Hair follicle dermal papilla cell (primary cell): ENCODE data around the gene CDKN2D. TPM values are rescaled to one million over a fixed set of nuclear protein-coding genes. Genes with fewer than 3 reads are reported as not detected.

Source experiments
- small RNA-seq: library from RNA; depleted of rRNA; stranded (forward); fragments of <200 nt; gene quantifications from one replicate; pipeline ENCODE3, GENCODE V24; 2012
- total RNA-seq: library from RNA; depleted of rRNA; stranded (reverse); fragments of >200 nt; gene quantifications from 2 replicates; pipeline ENCODE4 v1.2.3, GENCODE V29; 2012

CDKN2D gene
- total RNA-seq, result 3.4 and 5.1 TPM in 2 replicates

DNA sequence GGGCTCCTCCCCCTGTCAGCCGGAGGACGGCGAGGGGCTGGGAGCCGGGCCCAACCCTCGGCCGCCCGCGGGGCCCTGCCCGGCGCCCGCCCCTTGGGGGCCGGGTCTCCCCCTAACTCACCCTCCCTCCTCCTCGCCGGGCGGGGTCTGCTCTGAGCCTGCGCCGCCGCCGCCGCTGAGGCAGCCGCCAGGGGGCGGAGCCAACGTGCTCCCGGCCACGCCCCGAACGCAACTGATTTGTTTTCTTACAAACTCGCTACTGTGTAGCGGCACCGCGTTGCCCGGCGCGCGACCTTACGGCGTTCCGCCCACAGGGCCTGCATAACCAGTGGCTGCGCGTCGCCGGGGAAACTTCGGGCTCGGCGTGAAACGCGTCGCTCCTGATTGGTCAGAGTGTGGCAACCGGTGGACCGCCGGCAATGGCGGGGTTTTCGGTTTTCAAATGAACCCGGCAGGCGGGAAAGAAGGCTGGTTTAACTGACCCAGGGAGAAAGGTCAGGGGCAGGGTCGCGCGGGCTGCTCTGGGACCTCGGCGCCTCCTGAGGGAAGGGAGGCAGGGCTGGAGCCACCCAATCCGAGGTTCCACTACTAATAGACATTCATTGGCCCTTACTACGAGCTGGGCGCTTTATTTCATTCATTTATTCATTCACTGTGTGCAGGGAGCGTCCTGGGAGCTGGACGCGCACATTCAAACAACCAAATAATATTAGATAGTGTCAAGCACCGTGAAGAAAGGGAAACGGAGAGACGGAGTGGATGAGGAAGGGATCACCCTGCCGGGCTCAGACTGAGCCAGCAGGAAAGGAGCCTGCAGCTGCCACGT lies at the start of gene CDKN2D:
TSS of gene CDKN2D (minus strand) at position 154 of the 826 bp plus-strand sequence. CDS start 326 bp downstream, outside the sequence.

DNA sequence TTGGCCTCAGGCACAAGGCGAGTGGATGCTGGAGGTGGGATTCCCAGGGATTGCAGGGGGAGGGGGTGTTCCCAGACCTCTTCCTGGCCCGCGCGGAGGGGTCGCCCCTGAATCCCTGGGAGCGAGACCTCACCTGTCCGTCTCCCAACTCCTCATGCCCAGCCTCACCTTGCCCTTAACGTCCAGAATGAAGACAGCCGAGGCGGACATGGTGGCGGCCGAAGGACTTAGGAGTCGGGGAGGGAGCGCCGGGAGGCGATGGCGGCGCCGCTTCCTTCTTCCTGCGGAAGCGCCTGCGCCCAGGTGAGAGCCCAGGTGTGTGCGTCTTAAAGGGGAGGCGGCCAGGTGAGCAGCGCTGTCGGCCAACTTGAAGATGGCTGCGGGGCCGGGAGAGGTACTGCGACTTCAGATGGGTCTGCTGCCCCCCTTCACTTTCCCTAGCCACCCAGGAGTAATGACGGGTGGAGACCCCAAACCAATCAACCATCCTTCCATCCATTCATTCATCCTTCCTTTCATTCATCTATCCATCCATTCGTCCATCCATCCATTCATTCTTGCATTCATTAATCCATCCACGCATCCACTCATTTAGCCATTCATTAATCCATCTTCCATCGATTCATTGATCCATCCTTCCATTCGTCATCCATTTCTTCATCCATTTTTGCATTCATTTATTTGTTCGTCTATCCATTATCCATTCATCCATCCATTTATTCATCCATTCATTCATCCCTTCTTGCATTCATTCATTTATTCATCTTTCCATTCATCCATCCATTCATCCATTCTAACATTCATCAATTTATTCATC lies 18.5 kb upstream of the CDKN2D start, which contains the start of gene AP1M2:
TSS of gene AP1M2 (minus strand) at position 291 of the 817 bp plus-strand sequence. CDS start at position 210, 81 bp downstream.

DNA sequence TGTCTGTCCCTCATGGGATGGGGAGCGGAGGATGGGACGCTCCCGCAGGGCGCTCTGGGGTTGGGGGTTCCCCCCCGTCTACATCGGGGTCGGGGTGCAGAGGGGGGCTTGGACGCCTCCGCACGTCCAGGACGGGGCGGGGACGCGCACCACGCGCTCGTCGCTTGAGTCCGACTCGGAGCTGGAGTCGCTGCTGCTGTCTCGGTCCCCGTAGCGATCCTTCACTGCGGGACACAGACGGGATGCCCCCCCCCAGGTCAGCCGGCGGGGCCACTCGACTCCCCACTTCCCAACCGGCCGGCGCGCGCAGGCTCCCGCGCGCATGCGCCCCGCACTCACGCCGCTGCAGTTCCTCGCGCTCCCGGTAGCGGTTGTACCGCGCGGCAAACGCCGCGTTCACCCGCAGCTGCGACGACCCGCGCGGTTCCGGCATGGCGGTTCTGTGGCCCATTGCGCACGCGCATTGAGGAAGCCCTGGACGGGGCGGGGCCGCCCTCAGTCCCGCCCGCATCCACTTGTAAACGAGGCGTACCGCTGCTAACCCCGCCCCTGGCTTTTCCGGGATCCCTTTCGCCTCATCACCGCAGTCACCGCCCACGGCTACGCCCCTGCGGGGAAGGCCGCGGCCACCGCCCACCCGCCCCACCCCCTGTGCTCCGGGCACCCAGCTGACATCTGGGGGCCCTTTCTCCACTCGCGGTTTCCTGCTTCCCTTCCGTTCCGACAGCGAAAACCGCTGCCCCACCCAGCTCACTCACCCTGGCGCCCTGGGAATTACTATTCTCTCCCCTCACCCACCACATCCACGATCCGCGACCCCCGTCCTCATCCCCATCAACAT lies 3.0 kb downstream of the CDKN2D start, which contains the start of gene KRI1:
TSS of gene KRI1 (minus strand) at position 444 of the 841 bp plus-strand sequence. CDS start at position 433, 11 bp downstream.

DNA sequence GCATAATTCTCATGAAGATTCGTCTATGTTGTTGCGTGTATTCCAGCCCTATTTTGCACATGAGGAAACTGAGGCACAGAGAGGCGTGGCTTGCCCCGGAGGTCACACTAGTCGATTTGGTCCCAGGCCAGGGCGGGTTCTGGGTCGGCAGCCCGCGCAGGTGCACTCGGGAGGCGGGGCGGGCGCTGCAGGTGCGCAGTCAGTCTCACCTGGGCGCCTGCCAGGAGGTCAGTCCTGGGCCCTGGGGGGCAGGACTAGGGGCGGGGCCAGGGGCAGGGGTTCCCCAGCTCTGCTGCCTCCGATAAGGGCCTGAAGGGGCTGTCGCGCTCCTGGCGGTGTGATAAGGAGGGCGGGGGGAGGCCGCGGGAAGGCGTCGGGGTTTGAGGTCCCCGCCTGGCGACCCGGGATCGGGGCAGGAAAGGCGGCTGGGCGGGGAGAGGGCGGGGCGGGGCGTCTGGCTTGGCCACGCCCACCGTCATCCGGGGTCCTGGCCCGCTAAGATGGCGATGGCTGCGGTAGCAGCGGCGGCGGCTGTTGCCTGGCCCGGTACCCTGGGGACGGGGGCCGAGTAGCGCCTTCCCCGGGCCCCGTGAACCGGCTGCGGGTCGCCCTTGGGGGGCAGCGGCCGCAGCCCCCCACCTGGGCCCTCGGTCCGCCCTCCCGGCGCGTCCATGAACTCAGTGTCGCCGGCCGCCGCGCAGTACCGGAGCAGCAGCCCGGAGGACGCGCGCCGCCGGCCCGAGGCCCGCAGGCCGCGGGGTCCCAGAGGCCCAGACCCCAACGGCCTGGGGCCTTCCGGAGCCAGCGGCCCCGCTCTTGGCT lies 25.1 kb downstream of the CDKN2D start, which contains the start of gene ATG4D:
TSS of gene ATG4D (plus strand) at position 485 of the 822 bp plus-strand sequence. CDS start at position 672, 187 bp downstream.

DNA sequence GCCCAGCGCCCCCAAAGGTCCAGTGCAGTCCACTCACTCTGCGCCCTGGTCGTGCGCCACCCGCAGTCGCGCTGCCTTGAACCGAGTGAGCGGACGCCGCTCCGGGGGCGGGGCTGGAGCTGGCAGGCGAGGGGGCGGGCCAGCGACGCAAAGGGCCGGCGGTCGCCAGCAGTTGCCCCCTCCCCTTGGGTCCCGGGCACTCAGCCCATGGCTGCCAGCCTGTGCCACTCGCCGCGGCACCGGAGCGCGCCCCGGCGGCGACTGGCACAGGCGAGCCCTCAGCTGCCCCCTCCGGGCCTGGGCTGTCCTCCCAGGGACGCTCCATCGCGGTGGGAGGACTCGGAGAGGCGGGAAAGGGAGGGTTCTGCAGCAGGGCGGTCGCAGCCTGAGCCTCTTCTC lies 51.4 kb downstream of the CDKN2D start, which contains the start of gene S1PR5:
TSS of gene S1PR5 (minus strand) at position 87 of the 399 bp plus-strand sequence. CDS start 2,436 bp downstream, outside the sequence.

Small RNA genes lying within 50 kb of the gene (small RNA-seq; reads per million reads assigned to genes)
- gene MIR1238 (not detected), gene RNU7-140P (not detected)

Other genes with a start within 250 kb of the CDKN2D start
- 12.0 and 14.6 TPM in 2 replicates for gene RAVER1, start 235.4 kb downstream of the CDKN2D start, total RNA-seq
- 1.3 and 2.6 TPM in 2 replicates for gene ICAM3, start 229.4 kb downstream of the CDKN2D start, total RNA-seq
- 50.0 and 77.2 TPM in 2 replicates for gene TYK2, start 188.4 kb downstream of the CDKN2D start, total RNA-seq
- 114 and 132 TPM in 2 replicates for gene CDC37, start 165.4 kb downstream of the CDKN2D start, total RNA-seq
- 7.4 and 8.6 TPM in 2 replicates for gene PDE4A, start 148.4 kb downstream of the CDKN2D start, total RNA-seq
- 68.0 and 79.0 TPM in 2 replicates for gene KEAP1, start 65.6 kb downstream of the CDKN2D start, total RNA-seq
- gene S1PR5, start 51.5 kb downstream of the CDKN2D start, total RNA-seq, result not detected in 2 replicates
- 12.6 and 13.3 TPM in 2 replicates for gene ATG4D, start 25.1 kb downstream of the CDKN2D start, total RNA-seq
- 5.8 and 7.9 TPM in 2 replicates for gene KRI1, start 3.0 kb downstream of the CDKN2D start, total RNA-seq
- gene AP1M2, start 18.3 kb upstream of the CDKN2D start, total RNA-seq, result not detected in 2 replicates
- 43.8 and 46.9 TPM in 2 replicates for gene SLC44A2, start 56.6 kb upstream of the CDKN2D start, total RNA-seq
- 90.0 and 112 TPM in 2 replicates for gene ILF3, start 85.4 kb upstream of the CDKN2D start, total RNA-seq
- 21.1 and 21.6 TPM in 2 replicates for gene QTRT1, start 132.5 kb upstream of the CDKN2D start, total RNA-seq
- gene DNM2, start 149.1 kb upstream of the CDKN2D start, total RNA-seq, result 125 and 150 TPM in 2 replicates